Mesenchymal stem cell (in vitro differentiated cells and primary cell): Measurements from ENCODE around the gene LAYN.

Experiments
- DNase-seq: peaks from one replicate; pipeline ENCODE4 v3.0.0-alpha.2; 2013
- H2AFZ ChIP-seq: one replicate; pipeline ENCODE4 v1.6.1; 2013; ENCODE audit warnings: low read depth, mild to moderate bottlenecking, control low read depth, inconsistent platforms, low read length, moderate library complexity
- H2AK5ac ChIP-seq: 2 replicates; pipeline ENCODE4 v1.6.1; 2013; ENCODE audit warnings: low read length, moderate library complexity, mild to moderate bottlenecking, inconsistent platforms; ENCODE audit not compliant: severe bottlenecking
- H2BK120ac ChIP-seq: one replicate; pipeline ENCODE4 v1.6.1; 2013; ENCODE audit warnings: low read depth, mild to moderate bottlenecking, inconsistent platforms, low read length, moderate library complexity
- H2BK12ac ChIP-seq, 2 experiments: one replicate each; pipeline ENCODE4 v1.6.1; 2013; ENCODE audit warnings: inconsistent platforms in 2 of 2, low read length in 2 of 2, mild to moderate bottlenecking in 2 of 2, moderate library complexity in 2 of 2, control low read depth in 1 of 2
- H2BK15ac ChIP-seq: one replicate; pipeline ENCODE4 v1.6.1; 2013; ENCODE audit warnings: mild to moderate bottlenecking, low read depth, inconsistent platforms; ENCODE audit not compliant: poor library complexity, severe bottlenecking
- H2BK5ac ChIP-seq: 2 replicates; pipeline ENCODE4 v1.6.1; 2013; ENCODE audit warnings: low read depth, mild to moderate bottlenecking, low read length, control low read depth, inconsistent platforms; ENCODE audit not compliant: poor library complexity, severe bottlenecking
- H3K14ac ChIP-seq, 2 experiments: one replicate each; pipeline ENCODE4 v1.6.1; 2013; ENCODE audit warnings: inconsistent platforms in 2 of 2, low read length in 2 of 2, control low read depth in 1 of 2, mild to moderate bottlenecking in 1 of 2, moderate library complexity in 1 of 2
- H3K18ac ChIP-seq, 2 experiments: one replicate each; pipeline ENCODE4 v1.6.1; 2013; ENCODE audit warnings: inconsistent platforms in 2 of 2, low read length in 2 of 2, control low read depth in 1 of 2, low read depth in 1 of 2, mild to moderate bottlenecking in 1 of 2
- H3K23ac ChIP-seq, 2 experiments: one replicate each; pipeline ENCODE4 v1.6.1; 2013; ENCODE audit warnings: inconsistent platforms in 2 of 2, low read length in 2 of 2, mild to moderate bottlenecking in 2 of 2, moderate library complexity in 2 of 2, control low read depth in 1 of 2
- H3K27ac ChIP-seq: 2 replicates; pipeline ENCODE4 v1.5.1; 2013; ENCODE audit warnings: mild to moderate bottlenecking, moderate library complexity, low read length, control low read depth, inconsistent platforms; ENCODE audit not compliant: poor library complexity, severe bottlenecking
- H3K27me3 ChIP-seq, 2 experiments: 2 replicates each; pipeline versions ENCODE4 v1.6.1 to v1.7.0; 2013; ENCODE audit warnings: low read length in 2 of 2, mild to moderate bottlenecking in 2 of 2, moderate library complexity in 2 of 2, control low read depth in 1 of 2, inconsistent platforms in 1 of 2; ENCODE audit not compliant: control insufficient read depth in 1 of 2, insufficient read depth in 1 of 2
- H3K36me3 ChIP-seq, 2 experiments: 2 replicates each; pipeline versions ENCODE4 v1.6.1 to v1.7.0; 2013; ENCODE audit warnings: low read length in 2 of 2, control low read depth in 1 of 2, inconsistent platforms in 1 of 2, low read depth in 1 of 2, mild to moderate bottlenecking in 1 of 2; ENCODE audit not compliant: insufficient read depth in 2 of 2, control insufficient read depth in 1 of 2
- H3K4ac ChIP-seq, 2 experiments: one replicate each; pipeline ENCODE4 v1.6.1; 2013; ENCODE audit warnings: inconsistent platforms in 2 of 2, low read length in 2 of 2, mild to moderate bottlenecking in 2 of 2, moderate library complexity in 2 of 2, control low read depth in 1 of 2, low read depth in 1 of 2
- H3K4me1 ChIP-seq: 2 replicates; pipeline ENCODE4 v1.6.1; 2013; ENCODE audit warnings: low read depth, low read length, control low read depth; ENCODE audit not compliant: control insufficient read depth, insufficient read depth
- H3K4me2 ChIP-seq: 2 replicates; pipeline ENCODE4 v1.6.1; 2013; ENCODE audit warnings: low read length, mild to moderate bottlenecking, inconsistent platforms; ENCODE audit not compliant: poor library complexity, severe bottlenecking
- H3K4me3 ChIP-seq, 2 experiments: 2 replicates each; pipeline versions ENCODE4 v1.5.1 to v1.7.0; 2013; ENCODE audit warnings: low read length in 2 of 2, mild to moderate bottlenecking in 2 of 2, control low read depth in 1 of 2, low read depth in 1 of 2; ENCODE audit not compliant: insufficient read depth in 1 of 2
- H3K79me1 ChIP-seq: replicated peaks from 2 replicates; pipeline ENCODE4 v1.6.1; 2013; ENCODE audit warnings: mild to moderate bottlenecking, control low read depth, low read length, inconsistent platforms; ENCODE audit not compliant: poor library complexity, severe bottlenecking
- H3K9ac ChIP-seq: 2 replicates; pipeline ENCODE4 v1.7.0; 2013; ENCODE audit warnings: mild to moderate bottlenecking, low read length, moderate library complexity
- H3K9me3 ChIP-seq: 2 replicates; pipeline ENCODE4 v1.7.0; 2013; ENCODE audit warnings: mild to moderate bottlenecking, low read length; ENCODE audit not compliant: control insufficient read depth
- H4K8ac ChIP-seq: one replicate; pipeline ENCODE4 v1.6.1; 2013; ENCODE audit warnings: inconsistent platforms, mild to moderate bottlenecking, low read length, moderate library complexity
- H4K91ac ChIP-seq: one replicate; pipeline ENCODE4 v1.6.1; 2013; ENCODE audit warnings: mild to moderate bottlenecking, low read length, inconsistent platforms
- WGBS: methylation state at CpG from one replicate; pipeline ENCODE4 v1.1.7; 2013; ENCODE audit warnings: mixed read lengths; 5-methylcytosine and 5-hydroxymethylcytosine counted together

LAYN gene

GRCh38 chr11:111603611-111604130 is 63.2 kb downstream of the LAYN start:
- Histone ChIP-seq H2BK15ac (no peak overlapping the region), H3K27me3 (no peaks in the 10 kb centered on the region), H3K4me2 (peak overlapping the region; percentile 98), H2BK12ac (no peak overlapping the region), H3K36me3 (no peaks in the 10 kb centered on the region), H3K4ac (no peak overlapping the region), H3K14ac (no peak overlapping the region), H3K23ac (no peak overlapping the region), H3K4me3 (peak overlapping the region in 1 of 2 experiments; percentile 85), H2BK5ac (no peak overlapping the region), H2AK5ac (no peak overlapping the region), H4K91ac (no peak overlapping the region), H4K8ac (no peak overlapping the region), H2BK120ac (no peak overlapping the region), H2AFZ (no peak overlapping the region), H3K9me3 (no peaks in the 10 kb centered on the region), H3K79me1 (no peaks in the 10 kb centered on the region), H3K4me1 (peaks cover 3% of the 10 kb centered on the region), H3K18ac (no peak overlapping the region), H3K27ac (no peak overlapping the region), H3K9ac (peak overlapping the region; percentile 97)
- 44% methylated on average over 6 of the region's 7 CpGs for WGBS
- DNase-seq, result peak; percentile 35

GRCh38 chr11:111604392-111605009 is 64.0 kb downstream of the LAYN start:
- peak overlapping the region; percentile 97 for H3K9ac ChIP-seq
- H3K4me1 ChIP-seq, result peaks cover 3% of the 10 kb centered on the region
- no peak overlapping the region for H3K4ac ChIP-seq
- no peaks in the 10 kb centered on the region for H3K9me3 ChIP-seq
- H2BK5ac ChIP-seq, result no peak overlapping the region
- no peak overlapping the region for H3K27ac ChIP-seq
- no peak overlapping the region for H3K4me2 ChIP-seq
- H2BK120ac ChIP-seq, result no peak overlapping the region
- H3K27me3 ChIP-seq, result no peaks in the 10 kb centered on the region
- H3K14ac ChIP-seq, result no peak overlapping the region
- peak; percentile 67 for DNase-seq
- H3K18ac ChIP-seq, result no peak overlapping the region
- H2AFZ ChIP-seq, result no peak overlapping the region
- H3K79me1 ChIP-seq, result peaks cover 1% of the 10 kb centered on the region
- H2AK5ac ChIP-seq, result no peak overlapping the region
- WGBS, result 34% methylated on average over 9 of the region's 9 CpGs
- H2BK12ac ChIP-seq, result no peak overlapping the region
- H3K23ac ChIP-seq, result no peak overlapping the region
- H3K4me3 ChIP-seq, result peak overlapping the region in 1 of 2 experiments; percentile 85
- H4K8ac ChIP-seq, result no peak overlapping the region
- no peak overlapping the region for H4K91ac ChIP-seq
- no peak overlapping the region for H2BK15ac ChIP-seq
- H3K36me3 ChIP-seq, result no peaks in the 10 kb centered on the region

- Histone ChIP-seq H3K18ac (no peak overlapping the region), H3K4me3 (no peak overlapping the region), H3K79me1 (peaks cover 1% of the 10 kb centered on the region), H3K27ac (no peak overlapping the region), H3K4ac (no peak overlapping the region), H2BK120ac (no peak overlapping the region), H2AK5ac (no peak overlapping the region), H4K8ac (no peak overlapping the region), H3K9ac (peak overlapping the region; percentile 97), H2BK15ac (no peak overlapping the region), H2BK12ac (no peak overlapping the region), H2AFZ (no peak overlapping the region), H3K14ac (no peak overlapping the region), H2BK5ac (no peak overlapping the region), H3K27me3 (no peaks in the 10 kb centered on the region), H3K23ac (no peak overlapping the region), H4K91ac (no peak overlapping the region), H3K4me1 (peaks cover 3% of the 10 kb centered on the region), H3K36me3 (no peaks in the 10 kb centered on the region), H3K9me3 (no peaks in the 10 kb centered on the region), H3K4me2 (no peak overlapping the region)
- no peak for DNase-seq
- WGBS, result 91% methylated on average over 2 of the region's 4 CpGs
Observed at GRCh38 chr11:111605681-111606080, 65.2 kb downstream of the LAYN start.

GRCh38 chr11:111606986-111607385 is 66.5 kb downstream of the LAYN start:
- Histone ChIP-seq H4K91ac (no peak overlapping the region), H2BK5ac (no peak overlapping the region), H4K8ac (no peak overlapping the region), H3K4me1 (peaks cover 1% of the 10 kb centered on the region), H2BK12ac (no peak overlapping the region), H2AK5ac (no peak overlapping the region), H3K4ac (no peak overlapping the region), H3K9me3 (no peaks in the 10 kb centered on the region), H2BK120ac (no peak overlapping the region), H3K23ac (no peak overlapping the region), H3K14ac (no peak overlapping the region), H3K4me2 (no peak overlapping the region), H3K9ac (peak overlapping the region; percentile 53), H3K79me1 (peaks cover 1% of the 10 kb centered on the region), H3K18ac (no peak overlapping the region), H2BK15ac (no peak overlapping the region), H3K27ac (no peak overlapping the region), H3K4me3 (no peak overlapping the region), H3K36me3 (no peaks in the 10 kb centered on the region), H2AFZ (no peak overlapping the region), H3K27me3 (no peaks in the 10 kb centered on the region)
- no peak for DNase-seq
